AG04449 (cell line): Measurements from ENCODE around the gene GSAP.

Experiments used
- CTCF ChIA-PET: fragments of 350-600 bp; formaldehyde crosslinking; extraction: SDS; loops from one replicate; lab custom pipeline; 2021; ENCODE audit warnings: antibody characterized with exemption; lab: Yijun Ruan, JAX
- POLR2A ChIA-PET: fragments of 400-600, 350-600 bp; formaldehyde crosslinking; extraction: SDS; loops from one replicate; lab custom pipeline; 2020; ENCODE audit warnings: antibody characterized with exemption, inconsistent platforms; lab: Yijun Ruan, JAX
- DNase-seq: peaks from one replicate; pipeline ENCODE4 v3.0.0-alpha.2; 2010; ENCODE audit warnings: low read depth, low spot score
- H3K4me3 ChIP-seq: 2 replicates; pipeline ENCODE4 v1.5.1; 2011; ENCODE audit warnings: low read depth, mild to moderate bottlenecking, control low read depth, low read length
- CTCF ChIP-seq: IDR thresholded peaks from one replicate; pipeline ENCODE4 v1.5.1; 2011; ENCODE audit warnings: mild to moderate bottlenecking, moderate library complexity, low read length, control low read depth, inconsistent platforms; ENCODE audit not compliant: insufficient read depth; ENCODE audit errors: missing control alignments

GSAP gene

GRCh38 chr7:77326131-77326530, 90.0 kb downstream of the GSAP start:
- ChIA-PET POLR2A (no interaction called here), CTCF (interaction anchor here (0.8 kb wide), 1 partner anchor 10 kb away, joined by 3 read pairs; no protein-coding TSS in a partner anchor)
- no peak for TF ChIP-seq CTCF
- H3K4me3 ChIP-seq: no peak overlapping the region
- no peak for DNase-seq

- H3K4me3 ChIP-seq: no peak overlapping the region
- no peak for TF ChIP-seq CTCF
- ChIA-PET POLR2A (no interaction called here), CTCF (interaction anchor here (2.1 kb wide), 1 partner anchor 11 kb away, joined by 7 read pairs; no protein-coding TSS in a partner anchor)
- DNase-seq: no peak
These were observed 94.8 kb downstream of the GSAP start for GRCh38 chr7:77321300-77321699.

GRCh38 chr7:77320714-77321113, 95.4 kb downstream of the GSAP start:
- CTCF ChIA-PET: interaction anchor here (2.1 kb wide), 1 partner anchor 11 kb away, joined by 7 read pairs; no protein-coding TSS in a partner anchor
- TF ChIP-seq CTCF: no peak
- H3K4me3 ChIP-seq: no peak overlapping the region
- POLR2A ChIA-PET: no interaction called here
- DNase-seq: no peak

- no peak overlapping the region for H3K4me3 ChIP-seq
- POLR2A ChIA-PET: no interaction called here
- no peak for TF ChIP-seq CTCF
- CTCF ChIA-PET: interaction anchor here (2.1 kb wide), 1 partner anchor 12 kb away, joined by 7 read pairs; no protein-coding TSS in a partner anchor
- DNase-seq: no peak
These were observed 96.0 kb downstream of the GSAP start for GRCh38 chr7:77320137-77320536.

- no peak for DNase-seq
- CTCF ChIA-PET: interaction anchor here (1.4 kb wide), 1 partner anchor 71 kb away, joined by 3 read pairs; no protein-coding TSS in a partner anchor
- no peak for TF ChIP-seq CTCF
- POLR2A ChIA-PET: no interaction called here
- H3K4me3 ChIP-seq: no peak overlapping the region
These were observed 98.1 kb downstream of the GSAP start for GRCh38 chr7:77318019-77318418.

- H3K4me3 ChIP-seq: no peak overlapping the region
- CTCF ChIA-PET: no interaction called here
- no peak for DNase-seq
- TF ChIP-seq CTCF: no peak
- POLR2A ChIA-PET: no interaction called here
These were observed 99.8 kb downstream of the GSAP start for GRCh38 chr7:77316219-77316978.
